Kasumi-1 (cell line): Measurements from ENCODE around the gene HOXB8.

ENCODE experiments used
- DNase-seq, 2 experiments: peaks; one replicate each; lab custom pipeline; 2025; lab: John Stamatoyannopoulos, UW

The HOXB8 gene

GRCh38 chr17:48637323-48638260 is 22.5 kb upstream of the HOXB8 start:
- DNase-seq = no peak

DNA sequence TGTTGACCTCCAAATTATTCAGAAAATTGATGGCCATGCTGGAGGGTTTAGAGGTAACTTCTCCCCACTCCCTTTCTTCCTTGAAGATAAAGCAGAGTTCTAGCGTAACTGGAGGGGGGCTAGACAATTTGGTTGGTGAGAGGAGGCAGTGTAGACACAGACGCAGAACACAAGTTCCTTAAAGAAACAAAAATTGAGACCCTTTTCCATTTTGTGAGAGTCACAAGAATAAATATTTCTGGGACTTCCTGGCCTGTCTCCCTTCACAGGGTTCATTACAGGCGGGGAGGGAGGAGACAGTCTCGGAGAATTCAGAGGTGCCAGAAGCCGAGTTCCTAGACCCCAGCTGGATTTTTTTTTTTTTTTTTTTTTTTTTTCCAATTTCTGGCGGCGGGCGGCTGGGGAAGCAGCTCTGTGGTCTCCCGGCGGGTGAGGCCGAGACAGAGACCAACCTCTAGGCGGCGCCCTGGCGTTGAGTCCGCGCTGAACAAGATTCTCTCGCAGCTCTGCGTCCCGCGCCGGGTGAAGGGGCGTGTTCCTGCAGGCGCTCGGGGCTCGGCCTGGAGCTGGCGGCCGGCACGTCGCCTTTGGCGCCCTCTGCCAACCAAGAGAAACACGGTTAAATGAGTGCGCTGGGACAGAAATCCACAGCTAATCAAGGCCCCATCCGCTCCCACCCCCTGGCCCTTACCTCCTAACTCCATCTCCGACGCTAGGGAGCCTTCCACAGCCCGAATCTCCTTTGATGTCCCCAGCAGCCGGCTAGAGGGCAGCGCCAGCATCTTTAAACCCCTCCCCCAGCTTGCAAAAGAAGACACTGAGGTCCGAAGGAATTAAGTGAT is 21.3 kb upstream of the HOXB8 start:
- DNase-seq = peak; percentile 80 to 86

- DNase-seq = no peak
Observed at GRCh38 chr17:48634493-48635208, 19.6 kb upstream of the HOXB8 start.

- DNase-seq = no peak
Observed at GRCh38 chr17:48633266-48633677, 18.2 kb upstream of the HOXB8 start.

DNA sequence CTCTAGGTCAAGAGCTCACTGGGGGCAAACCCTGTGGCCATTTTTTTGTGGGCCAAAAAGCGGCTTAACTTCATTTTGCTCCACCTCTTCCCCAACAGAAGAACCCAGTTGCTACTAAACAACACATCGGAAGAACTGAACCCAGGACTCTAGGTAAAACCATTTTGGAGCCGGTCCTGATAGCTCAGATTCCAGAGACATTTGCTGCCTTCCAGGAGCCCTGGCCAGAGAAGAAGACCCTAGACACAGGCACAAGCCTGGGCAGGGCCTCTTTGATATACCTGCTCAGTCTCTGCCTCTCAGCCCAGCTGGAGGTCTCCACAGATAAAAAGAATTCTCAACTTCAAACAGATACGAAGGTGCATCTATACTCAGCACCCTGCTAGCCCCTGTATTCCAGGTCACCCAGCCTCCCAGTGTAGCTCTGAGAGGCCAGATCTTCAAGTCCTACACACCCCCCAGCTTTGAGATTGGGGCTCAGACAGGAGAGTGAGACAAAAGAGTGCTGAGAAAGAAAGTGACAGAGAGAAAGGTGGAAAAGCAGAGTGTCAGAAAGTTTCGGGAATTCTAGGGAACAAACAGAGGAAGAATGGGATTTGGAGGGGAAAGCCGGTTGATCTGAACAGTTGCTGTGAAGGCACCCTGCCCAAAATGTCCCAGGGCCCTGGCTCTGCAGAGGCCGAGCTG is 17.6 kb upstream of the HOXB8 start:
- no peak for DNase-seq

DNA sequence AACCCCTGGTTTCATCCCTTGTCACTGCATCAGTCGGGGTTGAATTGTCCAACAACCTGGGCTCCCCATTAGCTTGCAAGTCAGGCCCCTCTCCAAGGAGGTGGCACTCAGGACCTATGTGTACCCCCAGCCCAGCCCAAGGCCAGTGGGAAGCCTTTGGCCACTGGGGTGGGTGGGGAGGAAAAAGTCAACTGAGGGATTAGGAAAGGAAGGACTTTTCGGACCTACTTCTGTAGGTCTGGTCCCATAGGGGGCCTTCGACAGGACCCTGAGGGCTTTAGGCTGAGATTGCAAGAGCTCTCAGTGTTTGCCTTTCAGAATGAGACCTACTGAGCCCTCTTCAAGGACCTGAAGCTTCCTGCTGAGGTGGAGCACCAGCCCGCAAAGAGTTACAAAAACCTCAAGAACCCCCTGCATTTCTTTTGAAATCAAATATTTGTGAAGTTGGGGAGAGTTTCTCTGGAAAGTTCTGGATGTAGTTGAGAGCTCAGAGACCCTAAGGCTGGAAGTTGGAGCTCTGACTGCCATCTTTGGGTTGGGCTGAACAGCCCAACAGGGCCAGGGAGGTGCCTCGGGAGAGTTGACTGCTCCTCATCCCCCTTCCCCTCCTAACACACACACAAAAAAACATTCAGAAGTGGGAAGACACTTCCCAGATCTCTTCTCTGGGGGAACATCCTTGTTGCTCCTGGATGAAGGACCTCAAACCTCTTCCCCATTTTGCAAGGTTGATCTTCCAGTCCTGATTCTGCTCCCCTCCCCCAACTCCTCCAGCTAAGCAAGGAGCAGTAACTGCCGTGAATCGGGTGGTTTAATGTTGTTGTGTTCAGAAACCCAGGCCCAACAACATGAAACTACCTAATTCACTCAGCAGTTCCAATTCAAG is 16.8 kb upstream of the HOXB8 start:
- no peak for DNase-seq

DNA sequence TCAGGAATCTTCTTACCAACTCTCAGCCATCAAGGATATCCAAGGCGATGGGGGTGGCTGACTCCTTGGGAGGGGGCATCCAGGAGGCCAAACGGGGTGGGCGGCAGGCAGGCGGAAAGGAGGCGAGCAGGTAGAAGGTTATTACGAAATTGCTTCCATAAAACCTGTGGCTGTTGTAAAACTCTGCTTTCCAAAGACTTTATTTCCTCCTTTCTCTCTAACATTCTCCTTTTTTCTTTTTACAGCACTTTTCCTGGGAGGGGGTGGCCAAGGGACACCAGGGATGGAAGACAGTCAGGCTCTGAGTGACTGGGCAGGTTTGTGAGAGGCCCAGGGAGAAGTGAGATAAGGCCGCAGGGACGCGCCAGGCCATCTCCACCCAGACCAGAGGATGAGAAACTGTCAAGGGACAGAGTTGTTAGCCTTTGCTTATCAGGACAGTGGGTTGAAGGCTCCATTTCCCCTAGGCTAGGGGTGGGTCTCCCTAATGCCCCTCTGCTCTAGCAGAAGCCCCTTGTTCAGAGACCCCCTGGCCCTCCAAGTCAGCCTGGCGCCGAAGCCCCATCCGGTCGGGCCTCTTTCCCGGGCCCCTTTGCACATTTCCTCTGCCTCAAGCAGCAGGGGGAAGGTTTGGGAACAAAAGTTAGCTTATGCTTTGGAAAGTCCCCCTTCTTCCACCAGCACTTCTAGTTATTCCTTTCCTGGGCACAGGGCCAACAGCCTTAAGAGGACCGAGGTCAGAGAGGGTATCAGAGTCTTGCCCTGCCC is 16.0 kb upstream of the HOXB8 start:
- no peak for DNase-seq

DNA sequence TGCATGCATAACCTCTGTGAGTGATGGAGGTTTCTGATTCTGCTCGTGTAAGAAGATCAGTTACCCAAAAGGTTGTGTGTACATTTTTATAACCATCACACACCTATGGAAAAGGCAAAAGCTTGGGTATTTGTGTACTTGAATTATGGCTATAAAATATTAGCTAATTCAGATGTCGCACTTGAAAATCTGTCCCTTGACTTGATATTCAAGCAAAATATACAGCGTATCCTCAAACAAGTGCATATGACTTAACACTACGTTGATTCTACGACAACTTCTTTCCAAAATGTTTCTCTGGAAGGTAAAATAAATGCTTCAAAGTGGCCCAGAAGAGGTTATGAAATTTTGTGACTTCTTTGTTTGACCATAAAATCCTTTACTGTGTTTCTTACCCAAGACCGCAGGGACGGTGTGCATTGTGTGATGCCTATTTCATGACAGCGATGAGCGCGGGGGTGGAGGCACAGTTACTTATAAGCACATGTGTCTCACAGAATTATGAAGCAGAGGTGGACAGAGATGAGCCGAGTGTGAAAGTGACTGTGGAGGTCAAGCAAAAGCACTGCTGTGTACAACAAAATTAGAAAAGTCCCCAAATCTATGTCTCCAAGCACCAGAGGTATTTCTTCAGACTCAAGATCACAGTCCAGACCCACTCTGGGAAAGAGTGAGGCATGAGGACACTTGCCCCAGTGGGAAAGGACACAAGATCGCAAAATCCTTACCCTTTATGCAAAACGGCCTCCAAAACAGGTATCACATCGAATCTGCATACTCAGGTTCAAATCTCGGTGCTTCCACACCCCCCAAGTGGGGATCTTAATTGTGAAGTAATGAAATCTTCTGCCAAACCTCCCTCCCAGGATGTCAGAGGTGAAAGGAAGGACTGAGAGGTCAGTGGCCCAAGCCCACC is 15.2 kb upstream of the HOXB8 start:
- DNase-seq = no peak

DNA sequence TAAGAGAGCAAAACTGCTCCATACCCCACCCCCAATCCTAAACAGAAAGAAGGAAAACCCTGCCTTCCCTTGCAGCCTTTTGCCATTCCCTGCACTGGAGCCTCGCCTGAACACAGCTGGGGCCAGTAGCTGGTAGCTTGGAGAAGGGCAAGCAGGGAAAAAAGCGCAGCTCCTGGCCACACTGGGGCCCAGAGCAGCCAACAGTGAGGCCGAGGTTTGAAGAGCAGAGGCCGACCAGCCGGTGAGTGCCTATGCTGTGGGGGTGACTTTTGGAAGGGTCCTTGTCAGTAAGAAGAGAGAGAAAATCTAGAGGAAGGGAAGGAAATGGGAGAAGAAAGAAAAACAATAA is 14.3 kb upstream of the HOXB8 start:
- no peak for DNase-seq

- no peak for DNase-seq
Observed at GRCh38 chr17:48628649-48629410, 13.7 kb upstream of the HOXB8 start.

- DNase-seq = no peak
Observed at GRCh38 chr17:48627623-48628521, 12.8 kb upstream of the HOXB8 start.

- no peak for DNase-seq
Observed at GRCh38 chr17:48627118-48627597, 12.1 kb upstream of the HOXB8 start.

GRCh38 chr17:48626245-48627117 is 11.4 kb upstream of the HOXB8 start, which contains the start of gene HOXB9:
Gene HOXB9, minus strand, starts transcription at chr17:48626358. Its CDS starts 89 bp downstream, at chr17:48626269.
- no peak for DNase-seq

GRCh38 chr17:48625495-48626244 is 10.6 kb upstream of the HOXB8 start:
- DNase-seq = no peak
